K562 (cell line): ENCODE results near the gene FEN1. TPM values are rescaled to one million over a fixed set of nuclear protein-coding genes. Genes with fewer than 3 reads are reported as not detected.

Experiments
- ATAC-seq: fragments of 200-7000 bp; cut with Tn5 transposase; 3 replicates; pipeline ENCODE4 v1.9.1; 2020; ENCODE audit warnings: moderate library complexity
- BruUV-seq: library from RNA; stranded (reverse); fragments of 400-500 nt; replicated peaks from 2 replicates; lab custom pipeline; 2021; lab: Mats Ljungman, UMichigan
- CTCF ChIA-PET: fragments of 300-600 bp; formaldehyde crosslinking; extraction: SDS; loops from one replicate; lab custom pipeline; 2021; ENCODE audit warnings: low intra/inter-chr PET ratio; lab: Yijun Ruan, JAX
- POLR2A ChIA-PET: fragments of 300-600, 350-650 bp; sonication (Branson Sonifier 250); formaldehyde crosslinking; extraction: SDS; loops from one replicate; lab custom pipeline; 2021; ENCODE audit warnings: antibody characterized with exemption, inconsistent platforms; lab: Yijun Ruan, JAX
- DNase-seq, 4 experiments: peaks; one replicate each; pipeline versions ENCODE4 v3.0.0 to v3.0.0-alpha.2; 2011 to 2018; ENCODE audit warnings: low spot score in 3 of 4, mixed read lengths in 3 of 4; ENCODE audit errors: extremely low read depth in 1 of 4
- FAIRE-seq: peaks from 2 replicates; lab custom pipeline; 2011; peaks lifted over from hg19 to GRCh38; lab: Jason Lieb, UNC
- H2AFZ ChIP-seq: 2 replicates; pipeline ENCODE4 v1.6.0; 2011; ENCODE audit warnings: low read depth, low read length, control low read depth, inconsistent platforms
- H3K27ac ChIP-seq: fragments of 200-600 bp; 3 replicates; pipeline ENCODE4 v1.8.0; 2011; ENCODE audit warnings: low read depth, mild to moderate bottlenecking, control low read depth, inconsistent platforms, low read length, moderate library complexity, mixed read lengths; ENCODE audit errors: extremely low read depth
- H3K27me3 ChIP-seq, 2 experiments: fragments of 300-600 bp in 1 of 2; 2 replicates in 1 of 2; 3 replicates in 1 of 2; pipeline versions ENCODE4 v1.6.0 to v1.8.0; 2011; ENCODE audit warnings: inconsistent platforms in 2 of 2, low read length in 2 of 2, mild to moderate bottlenecking in 1 of 2, mixed read lengths in 1 of 2, moderate library complexity in 1 of 2; ENCODE audit not compliant: control insufficient read depth in 2 of 2, insufficient read depth in 2 of 2
- H3K36me3 ChIP-seq: fragments of 300-600 bp; 3 replicates; pipeline ENCODE4 v1.8.0; 2011; ENCODE audit warnings: mild to moderate bottlenecking, low read length, inconsistent platforms; ENCODE audit not compliant: control insufficient read depth, insufficient read depth
- H3K4me1 ChIP-seq, 2 experiments: fragments of 200-600 bp in 1 of 2; replicated peaks in 1 of 2; 2 replicates in 1 of 2; 3 replicates in 1 of 2; pipeline versions ENCODE4 v1.5.1 to v1.8.0; 2011; ENCODE audit warnings: inconsistent platforms in 2 of 2, low read length in 2 of 2, mild to moderate bottlenecking in 1 of 2, mixed read lengths in 1 of 2, moderate library complexity in 1 of 2; ENCODE audit not compliant: control insufficient read depth in 2 of 2, insufficient read depth in 2 of 2
- H3K4me2 ChIP-seq: 2 replicates; pipeline ENCODE4 v1.6.1; 2011; ENCODE audit warnings: low read length, control low read depth, inconsistent platforms, mixed read lengths; ENCODE audit not compliant: insufficient read depth
- H3K4me3 ChIP-seq: fragments of 200-600 bp; sonication (generic), shearing (Covaris generic); 2 replicates; pipeline ENCODE4 v1.5.1; 2016; ENCODE audit warnings: control low read depth, inconsistent platforms
- H3K79me2 ChIP-seq: fragments of 200-600 bp; 3 replicates; pipeline ENCODE4 v1.8.0; 2011; ENCODE audit warnings: low read length, inconsistent platforms; ENCODE audit not compliant: control insufficient read depth, insufficient read depth
- H3K9ac ChIP-seq, 2 experiments: 2 replicates each; pipeline versions ENCODE4 v1.6.0 to v1.6.1; 2011; ENCODE audit warnings: low read depth in 2 of 2, low read length in 2 of 2, control low read depth in 1 of 2, inconsistent platforms in 1 of 2, mild to moderate bottlenecking in 1 of 2, mixed read lengths in 1 of 2; ENCODE audit not compliant: insufficient read depth in 1 of 2
- H3K9me1 ChIP-seq: one replicate; pipeline ENCODE4 v1.6.0; 2011; ENCODE audit warnings: inconsistent platforms, mild to moderate bottlenecking, low read length, moderate library complexity; ENCODE audit not compliant: control insufficient read depth, insufficient read depth
- H3K9me3 ChIP-seq: replicated peaks from 2 replicates; pipeline ENCODE4 v1.5.1; 2011; ENCODE audit warnings: low read depth, low read length, inconsistent platforms; ENCODE audit not compliant: control insufficient read depth, insufficient read depth
- H4K20me1 ChIP-seq: replicated peaks from 2 replicates; pipeline ENCODE4 v1.6.1; 2011; ENCODE audit warnings: low read length, inconsistent platforms, mixed read lengths; ENCODE audit not compliant: control insufficient read depth, insufficient read depth
- ATF1 ChIP-seq, 2 experiments: fragments of 450-650 bp in 1 of 2; IDR thresholded peaks; 2 replicates each; pipeline ENCODE4 v1.6.1; 2016; ENCODE audit warnings: missing compliant biosample characterization in 1 of 2, missing genetic modification characterization in 1 of 2
- CBFA2T2 ChIP-seq: fragments of 450-650 bp; conservative IDR thresholded peaks from 2 replicates; pipeline ENCODE4 v1.6.1; 2017; ENCODE audit warnings: mild to moderate bottlenecking
- DPF2 ChIP-seq: fragments of 450-650 bp; IDR thresholded peaks from 2 replicates; pipeline ENCODE4 v1.6.1; 2016
- E2F3 ChIP-seq: fragments of 250-450 bp; sonication (Bioruptor Pico); IDR thresholded peaks from 2 replicates; pipeline ENCODE4 v1.4.0; 2020; ENCODE audit warnings: mild to moderate bottlenecking
- FIP1L1 ChIP-seq: fragments of 200-400 bp; formaldehyde crosslinking; IDR thresholded peaks from 2 replicates; pipeline ENCODE4 v1.6.1; 2018; ENCODE audit warnings: mild to moderate bottlenecking, low read depth, low read length; ENCODE audit not compliant: poor library complexity, severe bottlenecking
- GATAD2B ChIP-seq: fragments of 450-650 bp; IDR thresholded peaks from 2 replicates; pipeline ENCODE4 v1.6.1; 2017; ENCODE audit warnings: mild to moderate bottlenecking, borderline replicate concordance
- MTA3 ChIP-seq: fragments of 450-650 bp; formaldehyde crosslinking; IDR thresholded peaks from 2 replicates; pipeline ENCODE4 v1.6.1; 2017; ENCODE audit warnings: mild to moderate bottlenecking, borderline replicate concordance
- MYC ChIP-seq, 2 experiments: fragments of 250-450 bp in 1 of 2; sonication (Bioruptor Pico) in 1 of 2; IDR thresholded peaks; 2 replicates each; pipeline versions ENCODE4 v1.5.1 to v1.6.1; 2012 to 2021; ENCODE audit warnings: low read depth in 2 of 2, borderline replicate concordance in 1 of 2, improper control_type of control experiment in 1 of 2, low read length in 1 of 2, mild to moderate bottlenecking in 1 of 2, moderate library complexity in 1 of 2
- PHF21A ChIP-seq: fragments of 450-650 bp; IDR thresholded peaks from 2 replicates; pipeline ENCODE4 v1.6.1; 2017; ENCODE audit warnings: low read depth, borderline replicate concordance
- PHTF2 ChIP-seq: fragments of 250-450 bp; sonication (Bioruptor Pico); IDR thresholded peaks from 2 replicates; pipeline ENCODE4 v1.5.0; 2021; ENCODE audit warnings: mild to moderate bottlenecking
- POLR2B ChIP-seq: fragments of 450-650 bp; IDR thresholded peaks from 2 replicates; pipeline ENCODE4 v1.6.1; 2018; ENCODE audit warnings: low read depth; ENCODE audit not compliant: partially characterized antibody
- POLR2G ChIP-seq: fragments of 200-400 bp; formaldehyde crosslinking; IDR thresholded peaks from 2 replicates; pipeline ENCODE4 v1.6.1; 2017; ENCODE audit warnings: low read depth, mild to moderate bottlenecking, antibody characterized with exemption, low read length, moderate library complexity
- SMAD3 ChIP-seq: fragments of 450-650 bp; formaldehyde crosslinking; conservative IDR thresholded peaks from 2 replicates; pipeline ENCODE4 v1.4.0; 2020; ENCODE audit warnings: mild to moderate bottlenecking
- ZBTB7A ChIP-seq: IDR thresholded peaks from 2 replicates; pipeline ENCODE4 v1.6.1; 2011; ENCODE audit warnings: low read depth, mild to moderate bottlenecking, low read length, moderate library complexity, borderline replicate concordance; ENCODE audit not compliant: control insufficient read depth
- ZNF224 ChIP-seq: sonication (generic); formaldehyde crosslinking; IDR thresholded peaks from 2 replicates; pipeline ENCODE4 v1.8.0; 2022; ENCODE audit warnings: mild to moderate bottlenecking, missing genetic modification reagents
- ZNF3 ChIP-seq: fragments of 250-450 bp; sonication (Bioruptor Pico); IDR thresholded peaks from 2 replicates; pipeline ENCODE4 v1.5.0; 2021; ENCODE audit warnings: mild to moderate bottlenecking, moderate library complexity
- ZNF444 ChIP-seq: fragments of 250-450 bp; sonication (Bioruptor Pico); IDR thresholded peaks from 2 replicates; pipeline ENCODE4 v1.4.0; 2020; ENCODE audit warnings: mild to moderate bottlenecking, moderate library complexity
- ZNF76 ChIP-seq: fragments of 250-450 bp; sonication (Bioruptor Pico); IDR thresholded peaks from 2 replicates; pipeline ENCODE4 v1.4.0; 2020; ENCODE audit warnings: mild to moderate bottlenecking, moderate library complexity, borderline replicate concordance
- ZSCAN29 ChIP-seq: fragments of 450-650 bp; IDR thresholded peaks from 2 replicates; pipeline ENCODE4 v1.6.1; 2017
- WGBS: fragments of 100-300 bp; shearing (Covaris generic); methylation state at CpG from one replicate; pipeline ENCODE4 v1.1.6; 2016; ENCODE audit warnings: low coverage, mixed read lengths; ENCODE audit not compliant: insufficient coverage; ENCODE audit errors: missing lambda C conversion rate; 5-methylcytosine and 5-hydroxymethylcytosine counted together
- in situ Hi-C: fragments of 300-500 bp; cut with MboI; formaldehyde crosslinking; loops from 4 replicates; pipeline ENCODE4 v1.15.0; 2018; ENCODE audit warnings: inconsistent platforms, mixed read lengths
- intact Hi-C: fragments of 100-400 bp; cut with micrococcal nuclease; formaldehyde crosslinking; loops from 2 replicates; pipeline ENCODE4 v1.14.2; 2022
- polyA plus RNA-seq, 8 experiments: library from polyadenylated mRNA; depleted of rRNA in 4 of 8; stranded (reverse) in 5 of 8; unstranded in 3 of 8; fragments of >200 nt; fragmentation: Nextera tagmentation in 2 of 8; fragmentation: Illumina TruSeq in 1 of 8; extraction: Ambion mirVana in 2 of 8; extraction: Trizol in 1 of 8; gene quantifications; 2 replicates each; pipeline versions ENCODE4 v1.2.1 to v1.2.3, GENCODE V29; 2011 to 2014; ENCODE audit warnings: inconsistent platforms in 1 of 8, missing spikeins in 1 of 8
- total RNA-seq, 7 experiments: library from RNA; depleted of rRNA in 6 of 7; stranded (reverse); fragments of >200 nt in 6 of 7; fragmentation: Illumina TruSeq in 2 of 7; extraction: Trizol in 2 of 7; gene quantifications; 2 replicates each; pipeline versions ENCODE4 v1.2.1 to v1.2.3, GENCODE V29; 2011 to 2021; ENCODE audit warnings: low replicate concordance in 1 of 7
- TF ChIP-seq, protein P1 (sequence below): fragments of 450-650 bp; formaldehyde crosslinking; IDR thresholded peaks from 2 replicates; pipeline ENCODE4 v1.4.0; 2022; ENCODE audit warnings: mild to moderate bottlenecking, moderate library complexity
- TF ChIP-seq, protein P2 (sequence below): fragments of 200-800 bp; sonication (Bioruptor generic); IDR thresholded peaks from 2 replicates; pipeline ENCODE4 v1.6.1; 2017; ENCODE audit warnings: missing genetic modification characterization, missing compliant biosample characterization

Gene FEN1
- total and polyA plus RNA-seq, 9 of the 15 experiments (the other 6 are each of a cell fraction or from before 2014, with no cell fraction given): 58.1 to 156 (median 137) TPM

DNA sequence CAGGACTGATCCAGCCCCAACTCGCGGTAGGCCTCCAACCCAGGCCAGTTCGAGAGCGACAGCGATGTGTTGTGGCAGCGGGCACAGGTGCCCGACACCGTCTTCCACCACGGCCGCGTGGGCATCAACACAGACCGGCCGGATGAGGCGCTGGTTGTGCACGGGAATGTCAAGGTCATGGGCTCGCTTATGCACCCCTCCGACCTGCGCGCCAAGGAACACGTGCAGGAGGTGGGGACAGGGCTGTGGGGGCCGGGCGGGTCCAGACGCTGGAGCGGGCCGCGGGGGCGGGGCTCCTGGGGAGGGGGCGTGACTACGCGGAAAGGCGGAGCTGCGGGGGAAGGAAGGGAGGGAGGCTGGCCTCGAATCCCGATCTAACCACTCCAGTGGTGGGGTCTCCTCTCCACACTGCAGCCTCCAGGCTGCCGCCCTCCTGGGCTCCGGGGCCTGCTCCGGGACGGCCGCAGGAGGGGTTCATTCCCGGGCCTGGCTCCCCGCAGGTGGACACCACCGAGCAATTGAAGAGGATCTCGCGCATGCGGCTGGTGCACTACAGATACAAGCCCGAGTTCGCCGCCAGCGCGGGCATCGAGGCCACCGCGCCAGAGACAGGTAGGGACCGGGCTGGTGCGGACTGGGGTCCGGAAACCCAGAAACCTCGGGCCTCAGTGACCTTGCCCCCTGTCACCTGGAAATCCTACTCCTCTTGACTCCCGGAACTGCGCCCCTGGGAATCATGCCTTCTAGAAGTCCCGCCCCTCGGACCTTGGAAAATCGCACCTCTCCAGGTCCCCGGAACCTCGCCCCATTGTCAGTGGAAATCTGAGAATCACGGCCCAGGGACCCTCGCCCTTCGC lies 15.2 kb upstream of the FEN1 start:
- H3K36me3 ChIP-seq: peaks cover 23% of the 10 kb centered on the region; the same call in 2 of the 3 replicates
- peaks cover 0 to 51% of the 10 kb centered on the region in 2 experiments; a peak in 2 of 5 replicates for H3K4me1 ChIP-seq
- ChIA-PET CTCF (interaction anchor here (0.8 to 1.8 kb wide), 2 partner anchors 24 to 30 kb away, joined by 3 to 10 read pairs; no protein-coding TSS in a partner anchor), POLR2A (interaction anchor here (1.0 kb wide), 1 partner anchor 19 kb away, joined by 4 read pairs; no protein-coding TSS in a partner anchor)
- intact Hi-C loops (no loop called here), in situ Hi-C loops (no loop called here)
- no peak overlapping the region for H2AFZ ChIP-seq
- H3K27me3 ChIP-seq: no peaks in the 10 kb centered on the region
- peak; percentile 69 for ATAC-seq
- H3K4me3 ChIP-seq: no peak overlapping the region
- peak in 3 of 4 experiments; percentile 67 to 77 (median 68) for DNase-seq
- no peak overlapping the region for H3K27ac ChIP-seq
- no TSS peak for BruUV-seq
- no peaks in the 10 kb centered on the region for H4K20me1 ChIP-seq
- no peak for FAIRE-seq
- no peak overlapping the region for H3K4me2 ChIP-seq
- H3K79me2 ChIP-seq: no peaks in the 10 kb centered on the region
- H3K9ac ChIP-seq: no peak overlapping the region
- H3K9me3 ChIP-seq: no peaks in the 10 kb centered on the region
- 81% methylated on average over 28 of the region's 67 CpGs for WGBS
- no peaks in the 10 kb centered on the region for H3K9me1 ChIP-seq
- TF ChIP-seq ATF1 (CRISPR knock-in tag; IDR thresholded peaks at IDR 0.05): no peak
- no peak for TF ChIP-seq ATF1 (tag; IDR thresholded peaks at IDR 0.05)
- 0 out of 2 replicates have a peak, but pooled peaks have one; percentile 14 for TF ChIP-seq ZBTB7A
- no peak for TF ChIP-seq SMAD3 (CRISPR knock-in tag)
- no peak for TF ChIP-seq ZNF444 (CRISPR knock-in tag)
- TF ChIP-seq DPF2: no peak
- no peak for TF ChIP-seq ZNF224 (CRISPR knock-in tag)
- no peak for TF ChIP-seq POLR2B
- TF ChIP-seq ZNF76 (CRISPR knock-in tag): no peak
- TF ChIP-seq CBFA2T2: no peak
- no peak for TF ChIP-seq PHF21A
- no peak for TF ChIP-seq PHTF2
- TF ChIP-seq MYC (IDR thresholded peaks at IDR 0.05; ENCODE audit: low read depth, low read length): no peak
- TF ChIP-seq MYC (CRISPR knock-in tag; IDR thresholded peaks at IDR 0.05; ENCODE audit: borderline replicate concordance, low read depth): no peak
- no peak for TF ChIP-seq ZSCAN29
- TF ChIP-seq E2F3 (CRISPR knock-in tag): no peak
- TF ChIP-seq ZNF3: no peak
- TF ChIP-seq POLR2G: peak; percentile 48; the same call in 1 of the 2 replicates
- no peak for TF ChIP-seq GATAD2B
- TF ChIP-seq, protein P1, sequence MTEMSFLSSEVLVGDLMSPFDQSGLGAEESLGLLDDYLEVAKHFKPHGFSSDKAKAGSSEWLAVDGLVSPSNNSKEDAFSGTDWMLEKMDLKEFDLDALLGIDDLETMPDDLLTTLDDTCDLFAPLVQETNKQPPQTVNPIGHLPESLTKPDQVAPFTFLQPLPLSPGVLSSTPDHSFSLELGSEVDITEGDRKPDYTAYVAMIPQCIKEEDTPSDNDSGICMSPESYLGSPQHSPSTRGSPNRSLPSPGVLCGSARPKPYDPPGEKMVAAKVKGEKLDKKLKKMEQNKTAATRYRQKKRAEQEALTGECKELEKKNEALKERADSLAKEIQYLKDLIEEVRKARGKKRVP (CRISPR knock-in tag): no peak
- TF ChIP-seq, protein P2, sequence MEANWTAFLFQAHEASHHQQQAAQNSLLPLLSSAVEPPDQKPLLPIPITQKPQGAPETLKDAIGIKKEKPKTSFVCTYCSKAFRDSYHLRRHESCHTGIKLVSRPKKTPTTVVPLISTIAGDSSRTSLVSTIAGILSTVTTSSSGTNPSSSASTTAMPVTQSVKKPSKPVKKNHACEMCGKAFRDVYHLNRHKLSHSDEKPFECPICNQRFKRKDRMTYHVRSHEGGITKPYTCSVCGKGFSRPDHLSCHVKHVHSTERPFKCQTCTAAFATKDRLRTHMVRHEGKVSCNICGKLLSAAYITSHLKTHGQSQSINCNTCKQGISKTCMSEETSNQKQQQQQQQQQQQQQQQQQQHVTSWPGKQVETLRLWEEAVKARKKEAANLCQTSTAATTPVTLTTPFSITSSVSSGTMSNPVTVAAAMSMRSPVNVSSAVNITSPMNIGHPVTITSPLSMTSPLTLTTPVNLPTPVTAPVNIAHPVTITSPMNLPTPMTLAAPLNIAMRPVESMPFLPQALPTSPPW (CRISPR knock-in tag): 0 out of 2 replicates have a peak, but pooled peaks have one; percentile 19
- TF ChIP-seq FIP1L1: peak; percentile 40
- TF ChIP-seq MTA3: no peak
